Loucy (cell line): Measurements from ENCODE around the gene SCRN1.

Source experiments
- CTCF ChIP-seq: fragments of 200-600 bp; sonication (generic); conservative IDR thresholded peaks from 2 replicates; pipeline ENCODE4 v1.5.1; 2014; ENCODE audit warnings: mild to moderate bottlenecking, antibody characterized with exemption, low read length
- EZH2phosphoT487 ChIP-seq: fragments of 200-600 bp; IDR thresholded peaks from 2 replicates; pipeline ENCODE4 v1.6.1; 2018; ENCODE audit warnings: antibody characterized with exemption, mild to moderate bottlenecking, moderate library complexity, borderline replicate concordance

- TF ChIP-seq CTCF (no peak), EZH2phosphoT487 (no peak)
These were observed 115.8 kb downstream of the SCRN1 start for GRCh38 chr7:29873644-29874294.
